Measurements from ENCODE around the gene LIMCH1.

The LIMCH1 gene

GRCh38 chr4:41567186-41567585, 29.2 kb downstream of the LIMCH1 start:
- TF ChIP-seq GATA2 (IDR thresholded peaks at IDR 0.05; ENCODE audit: low read depth, low read length) (no peak), GATA3 (IDR thresholded peaks at IDR 0.05; ENCODE audit: low read depth, low read length) (no peak)

- TF ChIP-seq GATA3 (IDR thresholded peaks at IDR 0.05; ENCODE audit: low read depth, low read length): no peak
- no peak for TF ChIP-seq GATA2 (IDR thresholded peaks at IDR 0.05; ENCODE audit: low read depth, low read length)
Measured at GRCh38 chr4:41568363-41568762, 30.4 kb downstream of the LIMCH1 start.

- TF ChIP-seq GATA2 (IDR thresholded peaks at IDR 0.05; ENCODE audit: low read depth, low read length): no peak
- no peak for TF ChIP-seq GATA3 (IDR thresholded peaks at IDR 0.05; ENCODE audit: low read depth, low read length)
Measured at GRCh38 chr4:41569961-41570360, 32.0 kb downstream of the LIMCH1 start.

GRCh38 chr4:41571422-41571821, 33.5 kb downstream of the LIMCH1 start:
- TF ChIP-seq GATA3 (IDR thresholded peaks at IDR 0.05; ENCODE audit: low read depth, low read length) (no peak), GATA2 (IDR thresholded peaks at IDR 0.05; ENCODE audit: low read depth, low read length) (no peak)

- no peak for TF ChIP-seq GATA2 (IDR thresholded peaks at IDR 0.05; ENCODE audit: low read depth, low read length)
- no peak for TF ChIP-seq GATA3 (IDR thresholded peaks at IDR 0.05; ENCODE audit: low read depth, low read length)
Measured at GRCh38 chr4:41572516-41572915, 34.6 kb downstream of the LIMCH1 start.

- no peak for TF ChIP-seq GATA3 (IDR thresholded peaks at IDR 0.05; ENCODE audit: low read depth, low read length)
- TF ChIP-seq GATA2 (IDR thresholded peaks at IDR 0.05; ENCODE audit: low read depth, low read length): peak; percentile 9; the same call in 1 of the 2 replicates
Measured at GRCh38 chr4:41572956-41573355, 35.0 kb downstream of the LIMCH1 start.

GRCh38 chr4:41573502-41574001, 35.6 kb downstream of the LIMCH1 start:
- no peak for TF ChIP-seq GATA3 (IDR thresholded peaks at IDR 0.05; ENCODE audit: low read depth, low read length)
- TF ChIP-seq GATA2 (IDR thresholded peaks at IDR 0.05; ENCODE audit: low read depth, low read length): no peak

- no peak for TF ChIP-seq GATA2 (IDR thresholded peaks at IDR 0.05; ENCODE audit: low read depth, low read length)
- TF ChIP-seq GATA3 (IDR thresholded peaks at IDR 0.05; ENCODE audit: low read depth, low read length): no peak
Measured at GRCh38 chr4:41575207-41575606, 37.2 kb downstream of the LIMCH1 start.

- no peak for TF ChIP-seq GATA2 (IDR thresholded peaks at IDR 0.05; ENCODE audit: low read depth, low read length)
- TF ChIP-seq GATA3 (IDR thresholded peaks at IDR 0.05; ENCODE audit: low read depth, low read length): no peak
Measured at GRCh38 chr4:41575665-41576064, 37.7 kb downstream of the LIMCH1 start.

GRCh38 chr4:41579043-41579442, 41.1 kb downstream of the LIMCH1 start:
- no peak for TF ChIP-seq GATA3 (IDR thresholded peaks at IDR 0.05; ENCODE audit: low read depth, low read length)
- TF ChIP-seq GATA2 (IDR thresholded peaks at IDR 0.05; ENCODE audit: low read depth, low read length): no peak

GRCh38 chr4:41579526-41579925, 41.6 kb downstream of the LIMCH1 start:
- TF ChIP-seq GATA2 (IDR thresholded peaks at IDR 0.05; ENCODE audit: low read depth, low read length) (no peak), GATA3 (IDR thresholded peaks at IDR 0.05; ENCODE audit: low read depth, low read length) (no peak)

GRCh38 chr4:41580007-41580406, 42.0 kb downstream of the LIMCH1 start:
- no peak for TF ChIP-seq GATA3 (IDR thresholded peaks at IDR 0.05; ENCODE audit: low read depth, low read length)
- TF ChIP-seq GATA2 (IDR thresholded peaks at IDR 0.05; ENCODE audit: low read depth, low read length): no peak

GRCh38 chr4:41586675-41587225, 48.8 kb downstream of the LIMCH1 start:
- TF ChIP-seq GATA2 (IDR thresholded peaks at IDR 0.05; ENCODE audit: low read depth, low read length): no peak
- no peak for TF ChIP-seq GATA3 (IDR thresholded peaks at IDR 0.05; ENCODE audit: low read depth, low read length)

GRCh38 chr4:41587286-41587685, 49.3 kb downstream of the LIMCH1 start:
- no peak for TF ChIP-seq GATA3 (IDR thresholded peaks at IDR 0.05; ENCODE audit: low read depth, low read length)
- no peak for TF ChIP-seq GATA2 (IDR thresholded peaks at IDR 0.05; ENCODE audit: low read depth, low read length)

- TF ChIP-seq GATA2 (IDR thresholded peaks at IDR 0.05; ENCODE audit: low read depth, low read length) (no peak), GATA3 (IDR thresholded peaks at IDR 0.05; ENCODE audit: low read depth, low read length) (no peak)
Measured at GRCh38 chr4:41590591-41590990, 52.6 kb downstream of the LIMCH1 start.

GRCh38 chr4:41594432-41594831, 56.5 kb downstream of the LIMCH1 start:
- TF ChIP-seq GATA3 (IDR thresholded peaks at IDR 0.05; ENCODE audit: low read depth, low read length) (no peak), GATA2 (IDR thresholded peaks at IDR 0.05; ENCODE audit: low read depth, low read length) (no peak)

Measured in SH-SY5Y (cell line).